K562 (cell line): ENCODE measurements around the gene MAP3K7. TPM values are rescaled to one million over a fixed set of nuclear protein-coding genes. Genes with fewer than 3 reads are reported as not detected.

Source experiments
- BHLHE40 ChIP-seq: IDR thresholded peaks from 2 replicates; pipeline ENCODE4 v1.6.1; 2011; ENCODE audit warnings: low read length, improper control_type of control experiment
- C11orf30 ChIP-seq: fragments of 450-650 bp; IDR thresholded peaks from 2 replicates; pipeline ENCODE4 v1.6.1; 2016; ENCODE audit warnings: low read depth, mild to moderate bottlenecking
- CCAR2 ChIP-seq: fragments of 200-400 bp; formaldehyde crosslinking; IDR thresholded peaks from 2 replicates; pipeline ENCODE4 v1.6.1; 2017; ENCODE audit warnings: mild to moderate bottlenecking, low read depth, low read length
- CHCHD3 ChIP-seq: fragments of 250-450 bp; sonication (Bioruptor Pico); IDR thresholded peaks from 2 replicates; pipeline ENCODE4 v2.1.2; 2022; ENCODE audit warnings: mild to moderate bottlenecking
- CXXC5 ChIP-seq: fragments of 250-450 bp; sonication (Bioruptor Pico); IDR thresholded peaks from 2 replicates; pipeline ENCODE4 v1.8.0; 2022; ENCODE audit warnings: inconsistent platforms, mild to moderate bottlenecking, moderate library complexity
- ELK3 ChIP-seq: fragments of 450-650 bp; formaldehyde crosslinking; IDR thresholded peaks from 2 replicates; pipeline ENCODE4 v1.4.0; 2020; ENCODE audit warnings: mild to moderate bottlenecking
- ERF ChIP-seq: fragments of 450-650 bp; formaldehyde crosslinking; IDR thresholded peaks from 2 replicates; pipeline ENCODE4 v1.4.0; 2020; ENCODE audit warnings: mild to moderate bottlenecking, mixed read lengths
- FIP1L1 ChIP-seq: fragments of 200-400 bp; formaldehyde crosslinking; IDR thresholded peaks from 2 replicates; pipeline ENCODE4 v1.6.1; 2018; ENCODE audit warnings: mild to moderate bottlenecking, low read depth, low read length; ENCODE audit not compliant: poor library complexity, severe bottlenecking
- FOXA3 ChIP-seq, 2 experiments: fragments of 450-650 bp in 1 of 2; sonication (generic) in 1 of 2; formaldehyde crosslinking; IDR thresholded peaks in 1 of 2; conservative IDR thresholded peaks in 1 of 2; 2 replicates each; pipeline versions ENCODE4 v1.4.0 to v1.8.0; 2020 to 2022; ENCODE audit warnings: mild to moderate bottlenecking in 2 of 2, missing genetic modification reagents in 1 of 2
- GTF2B ChIP-seq: IDR thresholded peaks from 2 replicates; pipeline ENCODE4 v1.6.1; 2011; ENCODE audit not compliant: insufficient read length; ENCODE audit errors: extremely low read depth
- HNRNPLL ChIP-seq: fragments of 200-400 bp; formaldehyde crosslinking; IDR thresholded peaks from 2 replicates; pipeline ENCODE4 v1.6.1; 2017; ENCODE audit warnings: low read length, low read depth, mild to moderate bottlenecking; ENCODE audit not compliant: poor library complexity, severe bottlenecking
- IFI16 ChIP-seq: fragments of 250-450 bp; sonication (Bioruptor Pico); IDR thresholded peaks from 2 replicates; pipeline ENCODE4 v2.1.2; 2022; ENCODE audit warnings: mild to moderate bottlenecking, inconsistent platforms
- MAFG ChIP-seq: fragments of 450-650 bp; conservative IDR thresholded peaks from 2 replicates; pipeline ENCODE4 v1.6.1; 2016; ENCODE audit warnings: missing genetic modification characterization, missing compliant biosample characterization
- MTA1 ChIP-seq: fragments of 450-650 bp; IDR thresholded peaks from 2 replicates; pipeline ENCODE4 v1.6.1; 2017; ENCODE audit warnings: borderline replicate concordance
- PYGO2 ChIP-seq: fragments of 450-650 bp; IDR thresholded peaks from 2 replicates; pipeline ENCODE4 v1.6.1; 2016; ENCODE audit warnings: mild to moderate bottlenecking, missing genetic modification characterization, moderate library complexity, missing compliant biosample characterization
- SMARCE1 ChIP-seq: fragments of 450-650 bp; IDR thresholded peaks from 2 replicates; pipeline ENCODE4 v1.7.1; 2016; ENCODE audit warnings: mild to moderate bottlenecking
- USF1 ChIP-seq: sonication (generic); formaldehyde crosslinking; IDR thresholded peaks from 2 replicates; pipeline ENCODE4 v1.9.0; 2022; ENCODE audit warnings: mild to moderate bottlenecking, missing genetic modification reagents
- ZNF253 ChIP-seq: fragments of 250-450 bp; sonication (Bioruptor Pico); conservative IDR thresholded peaks from 2 replicates; pipeline ENCODE4 v1.6.1; 2021; ENCODE audit warnings: mild to moderate bottlenecking
- ZNF780A ChIP-seq: fragments of 250-450 bp; sonication (Bioruptor Pico); IDR thresholded peaks from 2 replicates; pipeline ENCODE4 v1.5.0; 2021; ENCODE audit warnings: mild to moderate bottlenecking
- polyA plus RNA-seq, 8 experiments: library from polyadenylated mRNA; depleted of rRNA in 4 of 8; stranded (reverse) in 5 of 8; unstranded in 3 of 8; fragments of >200 nt; fragmentation: Nextera tagmentation in 2 of 8; fragmentation: Illumina TruSeq in 1 of 8; extraction: Ambion mirVana in 2 of 8; extraction: Trizol in 1 of 8; gene quantifications; 2 replicates each; pipeline versions ENCODE4 v1.2.1 to v1.2.3, GENCODE V29; 2011 to 2014; ENCODE audit warnings: inconsistent platforms in 1 of 8, missing spikeins in 1 of 8
- total RNA-seq, 7 experiments: library from RNA; depleted of rRNA in 6 of 7; stranded (reverse); fragments of >200 nt in 6 of 7; fragmentation: Illumina TruSeq in 2 of 7; extraction: Trizol in 2 of 7; gene quantifications; 2 replicates each; pipeline versions ENCODE4 v1.2.1 to v1.2.3, GENCODE V29; 2011 to 2021; ENCODE audit warnings: low replicate concordance in 1 of 7
- TF ChIP-seq, protein P1 (sequence below): fragments of 450-650 bp; IDR thresholded peaks from 2 replicates; pipeline ENCODE4 v1.6.1; 2016; ENCODE audit warnings: antibody characterized with exemption
- TF ChIP-seq, protein P2 (sequence below): fragments of 150-350 bp; IDR thresholded peaks from 2 replicates; pipeline ENCODE4 v1.6.1; 2014; ENCODE audit warnings: low read depth, mild to moderate bottlenecking, low read length, borderline replicate concordance
- TF ChIP-seq, protein P3 (sequence below): sonication (generic); formaldehyde crosslinking; IDR thresholded peaks from 2 replicates; pipeline ENCODE4 v1.8.0; 2022; ENCODE audit warnings: mild to moderate bottlenecking, missing genetic modification reagents

MAP3K7 gene
- total and polyA plus RNA-seq, 9 of the 15 experiments (the other 6 are each of a cell fraction or from before 2014, with no cell fraction given): 13.4 to 60.9 (median 34.8) TPM

- TF ChIP-seq HNRNPLL (no peak), FOXA3 (CRISPR knock-in tag; conservative IDR thresholded peaks at IDR 0.05 in 1 of 2, IDR thresholded peaks at IDR 0.05 in 1 of 2) (no peak), MAFG (tag) (no peak), MTA1 (peak; percentile 84), SMARCE1 (peak; percentile 92), BHLHE40 (no peak), IFI16 (CRISPR knock-in tag) (no peak), USF1 (CRISPR knock-in tag) (no peak), FIP1L1 (no peak), C11orf30 (no peak), CCAR2 (no peak), ZNF253 (CRISPR knock-in tag) (no peak), ZNF780A (CRISPR knock-in tag) (no peak), CHCHD3 (CRISPR knock-in tag) (no peak), GTF2B (no peak), PYGO2 (no peak), ERF (no peak), ELK3 (CRISPR knock-in tag) (no peak), CXXC5 (CRISPR knock-in tag) (peak; percentile 90)
- TF ChIP-seq, protein P1, sequence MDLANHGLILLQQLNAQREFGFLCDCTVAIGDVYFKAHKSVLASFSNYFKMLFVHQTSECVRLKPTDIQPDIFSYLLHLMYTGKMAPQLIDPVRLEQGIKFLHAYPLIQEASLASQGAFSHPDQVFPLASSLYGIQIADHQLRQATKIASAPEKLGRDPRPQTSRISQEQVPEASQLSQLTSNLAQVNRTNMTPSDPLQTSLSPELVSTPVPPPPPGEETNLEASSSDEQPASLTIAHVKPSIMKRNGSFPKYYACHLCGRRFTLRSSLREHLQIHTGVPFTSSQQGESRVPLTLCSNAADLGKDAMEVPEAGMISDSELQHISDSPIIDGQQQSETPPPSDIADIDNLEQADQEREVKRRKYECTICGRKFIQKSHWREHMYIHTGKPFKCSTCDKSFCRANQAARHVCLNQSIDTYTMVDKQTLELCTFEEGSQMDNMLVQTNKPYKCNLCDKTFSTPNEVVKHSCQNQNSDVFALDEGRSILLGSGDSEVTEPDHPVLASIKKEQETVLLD: peak; percentile 39; the same call in 1 of the 2 replicates
- TF ChIP-seq, protein P2, sequence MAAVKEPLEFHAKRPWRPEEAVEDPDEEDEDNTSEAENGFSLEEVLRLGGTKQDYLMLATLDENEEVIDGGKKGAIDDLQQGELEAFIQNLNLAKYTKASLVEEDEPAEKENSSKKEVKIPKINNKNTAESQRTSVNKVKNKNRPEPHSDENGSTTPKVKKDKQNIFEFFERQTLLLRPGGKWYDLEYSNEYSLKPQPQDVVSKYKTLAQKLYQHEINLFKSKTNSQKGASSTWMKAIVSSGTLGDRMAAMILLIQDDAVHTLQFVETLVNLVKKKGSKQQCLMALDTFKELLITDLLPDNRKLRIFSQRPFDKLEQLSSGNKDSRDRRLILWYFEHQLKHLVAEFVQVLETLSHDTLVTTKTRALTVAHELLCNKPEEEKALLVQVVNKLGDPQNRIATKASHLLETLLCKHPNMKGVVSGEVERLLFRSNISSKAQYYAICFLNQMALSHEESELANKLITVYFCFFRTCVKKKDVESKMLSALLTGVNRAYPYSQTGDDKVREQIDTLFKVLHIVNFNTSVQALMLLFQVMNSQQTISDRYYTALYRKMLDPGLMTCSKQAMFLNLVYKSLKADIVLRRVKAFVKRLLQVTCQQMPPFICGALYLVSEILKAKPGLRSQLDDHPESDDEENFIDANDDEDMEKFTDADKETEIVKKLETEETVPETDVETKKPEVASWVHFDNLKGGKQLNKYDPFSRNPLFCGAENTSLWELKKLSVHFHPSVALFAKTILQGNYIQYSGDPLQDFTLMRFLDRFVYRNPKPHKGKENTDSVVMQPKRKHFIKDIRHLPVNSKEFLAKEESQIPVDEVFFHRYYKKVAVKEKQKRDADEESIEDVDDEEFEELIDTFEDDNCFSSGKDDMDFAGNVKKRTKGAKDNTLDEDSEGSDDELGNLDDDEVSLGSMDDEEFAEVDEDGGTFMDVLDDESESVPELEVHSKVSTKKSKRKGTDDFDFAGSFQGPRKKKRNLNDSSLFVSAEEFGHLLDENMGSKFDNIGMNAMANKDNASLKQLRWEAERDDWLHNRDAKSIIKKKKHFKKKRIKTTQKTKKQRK: no peak
- TF ChIP-seq, protein P3, sequence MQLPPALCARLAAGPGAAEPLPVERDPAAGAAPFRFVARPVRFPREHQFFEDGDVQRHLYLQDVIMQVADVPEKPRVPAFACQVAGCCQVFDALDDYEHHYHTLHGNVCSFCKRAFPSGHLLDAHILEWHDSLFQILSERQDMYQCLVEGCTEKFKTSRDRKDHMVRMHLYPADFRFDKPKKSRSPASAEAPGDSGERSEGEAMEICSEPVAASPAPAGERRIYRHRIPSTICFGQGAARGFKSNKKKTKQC (CRISPR knock-in tag): no peak
Measured at GRCh38 chr6:90464507-90464906, 122.4 kb downstream of the MAP3K7 start (continued).
